Measurements from ENCODE around the gene KEAP1. TPM values are rescaled to one million over a fixed set of nuclear protein-coding genes. Genes with fewer than 3 reads are reported as not detected.
"Not testable (repeated sequence)": the region's sequence is repeated elsewhere in the genome, so short reads cannot be mapped to it uniquely, and the experiment has no call there.

KEAP1 gene
- 10 to 100 TPM; 68.2 to 68.4 TPM for total RNA-seq

GRCh38 chr19:10503002-10503789 lies at the start of gene KEAP1:
Gene KEAP1, minus strand, starts transcription at chr19:10503356. Its CDS starts 3,323 bp downstream, at chr19:10500033.
- Mint-ChIP-seq H3K9me3 (no peaks in the 10 kb centered on the region), H3K36me3 (peaks cover 19 to 23% of the 10 kb centered on the region in 2 donors), H3K27ac (peak within 1 kb of the TSS; percentile 96 to 97)
- no peak for ATAC-seq
- DNase-seq (ENCODE audit: low spot score in 2 of 2): peak in 1 of 2 donors; percentile 55

- Mint-ChIP-seq H3K27ac (peak overlapping the region in 1 of 2 donors; percentile 85), H3K9me3 (no peaks in the 10 kb centered on the region), H3K36me3 (peaks cover 0 to 21% of the 10 kb centered on the region in 2 donors)
- DNase-seq (ENCODE audit: low spot score in 2 of 2) (no peak), ATAC-seq (peak; percentile 36 to 42)
These were observed 49.4 kb upstream of the KEAP1 start for GRCh38 chr19:10552510-10553053.

- Mint-ChIP-seq H3K27ac (no peak overlapping the region), H3K36me3 (peaks cover 0 to 21% of the 10 kb centered on the region in 2 donors), H3K9me3 (no peaks in the 10 kb centered on the region)
- DNase-seq (ENCODE audit: low spot score in 2 of 2): peak in 1 of 2 donors; percentile 50
- ATAC-seq: peak in 1 of 2 donors; percentile 38
These were observed 48.6 kb upstream of the KEAP1 start for GRCh38 chr19:10551698-10552301.

GRCh38 chr19:10551006-10551405 lies 47.9 kb upstream of the KEAP1 start:
- peaks cover 0 to 21% of the 10 kb centered on the region in 2 donors for H3K36me3 Mint-ChIP-seq
- not testable (repeated sequence) for H3K9me3 Mint-ChIP-seq; H3K27ac Mint-ChIP-seq; DNase-seq (ENCODE audit: low spot score in 2 of 2); ATAC-seq

GRCh38 chr19:10550336-10550735 lies 47.2 kb upstream of the KEAP1 start:
- H3K27ac Mint-ChIP-seq: peak overlapping the region in 1 of 2 donors; percentile 22
- ATAC-seq (no peak), DNase-seq (ENCODE audit: low spot score in 2 of 2) (no peak)

GRCh38 chr19:10549733-10550132 lies 46.6 kb upstream of the KEAP1 start:
- no peak for DNase-seq (ENCODE audit: low spot score in 2 of 2)
- H3K36me3 Mint-ChIP-seq: peaks cover 3 to 21% of the 10 kb centered on the region in 2 donors

More at GRCh38 chr19:10550336-10550735, 47.2 kb upstream of the KEAP1 start:
- Mint-ChIP-seq H3K9me3 (no peaks in the 10 kb centered on the region), H3K36me3 (peaks cover 0 to 21% of the 10 kb centered on the region in 2 donors)

GRCh38 chr19:10548746-10549276 lies 45.7 kb upstream of the KEAP1 start:
- DNase-seq (ENCODE audit: low spot score in 2 of 2) (no peak), ATAC-seq (no peak)
- peaks cover 8 to 21% of the 10 kb centered on the region in 2 donors for H3K36me3 Mint-ChIP-seq
- no peaks in the 10 kb centered on the region for H3K9me3 Mint-ChIP-seq
- peak overlapping the region in 1 of 2 donors; percentile 68 for H3K27ac Mint-ChIP-seq

More at GRCh38 chr19:10549733-10550132, 46.6 kb upstream of the KEAP1 start:
- Mint-ChIP-seq H3K9me3 (no peaks in the 10 kb centered on the region), H3K27ac (peak overlapping the region in 1 of 2 donors; percentile 22)
- no peak for ATAC-seq

- no peak for ATAC-seq
- H3K36me3 Mint-ChIP-seq: peaks cover 7 to 8% of the 10 kb centered on the region in 2 donors
- H3K27ac Mint-ChIP-seq: no peak overlapping the region
These were observed 43.7 kb upstream of the KEAP1 start for GRCh38 chr19:10546817-10547216.

GRCh38 chr19:10544753-10545251 lies 41.6 kb upstream of the KEAP1 start:
- peaks cover 0 to 8% of the 10 kb centered on the region in 2 donors for H3K36me3 Mint-ChIP-seq
- H3K9me3 Mint-ChIP-seq: no peaks in the 10 kb centered on the region
- DNase-seq (ENCODE audit: low spot score in 2 of 2) (no peak), ATAC-seq (peak in 1 of 2 donors; percentile 32)
- H3K27ac Mint-ChIP-seq: peak overlapping the region; percentile 92 to 98

More at GRCh38 chr19:10546817-10547216, 43.7 kb upstream of the KEAP1 start:
- DNase-seq (ENCODE audit: low spot score in 2 of 2): no peak
- H3K9me3 Mint-ChIP-seq: no peaks in the 10 kb centered on the region

- DNase-seq (ENCODE audit: low spot score in 2 of 2): peak in 1 of 2 donors; percentile 33
- H3K9me3 Mint-ChIP-seq: no peaks in the 10 kb centered on the region
- peak; percentile 25 to 27 for ATAC-seq
- H3K36me3 Mint-ChIP-seq: peaks cover 0 to 8% of the 10 kb centered on the region in 2 donors
- peak overlapping the region; percentile 92 to 98 for H3K27ac Mint-ChIP-seq
These were observed 41.1 kb upstream of the KEAP1 start for GRCh38 chr19:10544242-10544752.

GRCh38 chr19:10543420-10544241 lies 40.5 kb upstream of the KEAP1 start, which contains the start of gene ATG4D:
Gene ATG4D, plus strand, starts transcription at chr19:10543904. Its CDS starts 187 bp downstream, at chr19:10544091.
- DNase-seq (ENCODE audit: low spot score in 2 of 2) (peak; percentile 80 to 81), ATAC-seq (peak; percentile 86 to 90)
- Mint-ChIP-seq H3K36me3 (peaks cover 0 to 8% of the 10 kb centered on the region in 2 donors), H3K9me3 (no peaks in the 10 kb centered on the region), H3K27ac (peak within 1 kb of the TSS; percentile 92 to 98)

GRCh38 chr19:10543059-10543419 lies 39.9 kb upstream of the KEAP1 start:
- ATAC-seq (no peak), DNase-seq (ENCODE audit: low spot score in 2 of 2) (no peak)
- peak overlapping the region in 1 of 2 donors; percentile 92 for H3K27ac Mint-ChIP-seq
- peaks cover 0 to 8% of the 10 kb centered on the region in 2 donors for H3K36me3 Mint-ChIP-seq
- no peaks in the 10 kb centered on the region for H3K9me3 Mint-ChIP-seq

- not testable (repeated sequence) for H3K9me3 Mint-ChIP-seq; H3K27ac Mint-ChIP-seq; H3K36me3 Mint-ChIP-seq; ATAC-seq; DNase-seq (ENCODE audit: low spot score in 2 of 2)
These were observed 35.9 kb upstream of the KEAP1 start for GRCh38 chr19:10539016-10539415.

- H3K27ac Mint-ChIP-seq: no peak overlapping the region
- DNase-seq (ENCODE audit: low spot score in 2 of 2) (no peak), ATAC-seq (peak in 1 of 2 donors; percentile 24)
- H3K9me3 Mint-ChIP-seq: no peaks in the 10 kb centered on the region
- no peaks in the 10 kb centered on the region for H3K36me3 Mint-ChIP-seq
These were observed 35.2 kb upstream of the KEAP1 start for GRCh38 chr19:10538204-10538983.

GRCh38 chr19:10537668-10538067 lies 34.5 kb upstream of the KEAP1 start:
- no peak for ATAC-seq
- DNase-seq (ENCODE audit: low spot score in 2 of 2): no peak
- Mint-ChIP-seq H3K36me3 (peaks cover 0 to 1% of the 10 kb centered on the region in 2 donors), H3K27ac (no peak overlapping the region), H3K9me3 (no peaks in the 10 kb centered on the region)
